Measurements from ENCODE around the gene SLC25A4. TPM values are rescaled to one million over a fixed set of nuclear protein-coding genes. Genes with fewer than 3 reads are reported as not detected.

Gene SLC25A4
- total and polyA plus RNA-seq, 10 of the 15 experiments (the other 5 are each of a cell fraction or from before 2014, with no cell fraction given): 12.6 to 161 (median 38.2) TPM

DNA sequence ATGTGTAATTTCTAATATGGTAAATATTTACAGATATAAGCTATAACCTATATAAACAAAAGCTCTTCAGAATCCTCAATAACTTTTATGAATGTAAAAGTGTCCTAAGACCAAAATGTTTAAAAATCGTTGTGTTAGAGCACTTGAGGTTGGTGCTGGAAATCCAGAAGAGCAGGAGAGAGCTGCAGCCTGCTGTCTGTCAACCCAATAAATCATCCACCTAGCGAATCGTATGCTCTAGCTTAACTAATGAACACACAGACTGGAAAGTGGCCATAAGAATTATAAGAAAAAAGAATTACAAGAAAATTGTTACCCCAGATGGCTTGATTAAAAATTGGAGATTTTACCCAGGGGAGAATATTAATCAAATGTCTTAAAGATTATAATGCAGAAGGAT is 43.7 kb downstream of the SLC25A4 start:
- ChIA-PET CTCF (interaction anchor here (0.7 to 7.3 kb wide), 9 partner anchors 13 to 182 kb away, joined by 3 to 98 read pairs (median 7); partner anchors contain the start of gene SNX25), SMC1A (ENCODE audit: uncharacterized antibody, unreplicated experiment) (interaction anchor here (1.1 to 7.2 kb wide), 13 partner anchors 12 to 148 kb away, joined by 3 to 51 read pairs (median 6); no protein-coding TSS in a partner anchor), RAD21 (ENCODE audit: unreplicated experiment) (interaction anchor here (0.6 to 4.8 kb wide), 8 partner anchors 12 to 411 kb away, joined by 3 to 31 read pairs (median 4); partner anchors contain the start of gene SLC25A4), POLR2A (interaction anchor here (1.0 to 1.9 kb wide), 3 partner anchors 10 to 120 kb away, joined by 3 to 12 read pairs (median 3); no protein-coding TSS in a partner anchor)
- Histone ChIP-seq H3K4me2 (ENCODE audit: control insufficient read depth, insufficient read depth) (no peak overlapping the region), H3K4me1 (ENCODE audit: control insufficient read depth, insufficient read depth, low read length) (peaks cover 15% of the 10 kb centered on the region), H3K27me3 (replicated peaks in 1 of 2; ENCODE audit: control insufficient read depth in 2 of 2, insufficient read depth in 2 of 2, low read length in 1 of 2) (no peaks in the 10 kb centered on the region), H4K20me1 (ENCODE audit: control insufficient read depth, insufficient read depth) (no peaks in the 10 kb centered on the region; the same call in 1 of the 2 replicates), H3K9me3 (replicated peaks; ENCODE audit: control insufficient read depth, insufficient read depth, low read length) (no peaks in the 10 kb centered on the region), H3K4me3 (no peak overlapping the region), H2AFZ (ENCODE audit: control insufficient read depth, low read depth, low read length) (no peak overlapping the region), H3K79me2 (ENCODE audit: control insufficient read depth, insufficient read depth, low read length) (peaks cover 58% of the 10 kb centered on the region), H3K27ac (ENCODE audit: control insufficient read depth, insufficient read depth) (no peak overlapping the region), H3K36me3 (ENCODE audit: control insufficient read depth in 2 of 2, insufficient read depth in 2 of 2, low read length in 1 of 2) (peaks cover 0 to 27% of the 10 kb centered on the region in 2 experiments; a peak in 1 of 4 replicates), H3K9ac (ENCODE audit: control insufficient read depth, insufficient read depth, low read length) (no peak overlapping the region)
- no peak for TF ChIP-seq ESRRA (IDR thresholded peaks at IDR 0.05; ENCODE audit: low read length)
- TF ChIP-seq ZNF592 (IDR thresholded peaks at IDR 0.05): no peak
- TF ChIP-seq BCL11A (IDR thresholded peaks at IDR 0.05; ENCODE audit: low read depth, low read length): no peak
- TF ChIP-seq FOXK2 (IDR thresholded peaks at IDR 0.05): no peak
- TF ChIP-seq ZNF217 (IDR thresholded peaks at IDR 0.05): no peak
- TF ChIP-seq BHLHE40 (IDR thresholded peaks at IDR 0.05; ENCODE audit: borderline replicate concordance in 1 of 2, low read depth in 2 of 2, low read length in 1 of 2): no peak
- no peak for TF ChIP-seq GATAD2B (conservative IDR thresholded peaks at IDR 0.05; ENCODE audit: low read depth)
- TF ChIP-seq SMARCA5 (IDR thresholded peaks at IDR 0.05): no peak
- TF ChIP-seq NFYB (IDR thresholded peaks at IDR 0.05; ENCODE audit: insufficient read depth, low read depth, low read length): no peak
- TF ChIP-seq, protein P1, sequence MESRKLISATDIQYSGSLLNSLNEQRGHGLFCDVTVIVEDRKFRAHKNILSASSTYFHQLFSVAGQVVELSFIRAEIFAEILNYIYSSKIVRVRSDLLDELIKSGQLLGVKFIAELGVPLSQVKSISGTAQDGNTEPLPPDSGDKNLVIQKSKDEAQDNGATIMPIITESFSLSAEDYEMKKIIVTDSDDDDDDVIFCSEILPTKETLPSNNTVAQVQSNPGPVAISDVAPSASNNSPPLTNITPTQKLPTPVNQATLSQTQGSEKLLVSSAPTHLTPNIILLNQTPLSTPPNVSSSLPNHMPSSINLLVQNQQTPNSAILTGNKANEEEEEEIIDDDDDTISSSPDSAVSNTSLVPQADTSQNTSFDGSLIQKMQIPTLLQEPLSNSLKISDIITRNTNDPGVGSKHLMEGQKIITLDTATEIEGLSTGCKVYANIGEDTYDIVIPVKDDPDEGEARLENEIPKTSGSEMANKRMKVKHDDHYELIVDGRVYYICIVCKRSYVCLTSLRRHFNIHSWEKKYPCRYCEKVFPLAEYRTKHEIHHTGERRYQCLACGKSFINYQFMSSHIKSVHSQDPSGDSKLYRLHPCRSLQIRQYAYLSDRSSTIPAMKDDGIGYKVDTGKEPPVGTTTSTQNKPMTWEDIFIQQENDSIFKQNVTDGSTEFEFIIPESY (IDR thresholded peaks at IDR 0.05): no peak
- TF ChIP-seq STAT1 (conservative IDR thresholded peaks at IDR 0.05): no peak
- no peak for TF ChIP-seq SPI1 (IDR thresholded peaks at IDR 0.05; ENCODE audit: borderline replicate concordance, insufficient read depth, low read depth, low read length)
- TF ChIP-seq, protein P2, sequence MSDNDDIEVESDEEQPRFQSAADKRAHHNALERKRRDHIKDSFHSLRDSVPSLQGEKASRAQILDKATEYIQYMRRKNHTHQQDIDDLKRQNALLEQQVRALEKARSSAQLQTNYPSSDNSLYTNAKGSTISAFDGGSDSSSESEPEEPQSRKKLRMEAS (IDR thresholded peaks at IDR 0.05; ENCODE audit: low read depth, low read length): no peak
- no peak for TF ChIP-seq PAX8 (IDR thresholded peaks at IDR 0.05)
- no peak for TF ChIP-seq KDM1A (IDR thresholded peaks at IDR 0.05; ENCODE audit: borderline replicate concordance)
- in situ Hi-C loops (cut with MboI): no loop called here
- WGBS (ENCODE audit: insufficient coverage, insufficient replicate concordance, low lambda C conversion rate, missing lambda C conversion rate): 79% methylated on average over 3 of the region's 3 CpGs
- DNase-seq (ENCODE audit: low read depth, low spot score) (no peak), FAIRE-seq (no peak), ATAC-seq (no peak)
- intact Hi-C loops (cut with micrococcal nuclease; ENCODE audit: unreplicated experiment): no loop called here
- BruUV-seq (replicated peaks): no TSS peak
